Spleen (tissue), 7 donors: ENCODE data around the gene C4orf50.

Experiments used
- CTCF ChIP-seq, 11 experiments: fragments of 200-600 bp in 7 of 11; fragments of 450-650 bp in 4 of 11; sonication (generic) in 4 of 11; IDR thresholded peaks in 8 of 11; conservative IDR thresholded peaks in 3 of 11; 1 replicate in 7 of 11; 2 replicates in 4 of 11; pipeline versions ENCODE4 v1.4.0 to v1.8.0; 2016 to 2021; ENCODE audit warnings: antibody characterized with exemption in 11 of 11, inconsistent platforms in 4 of 11, mild to moderate bottlenecking in 1 of 11
- POLR2A ChIP-seq, 3 donors: fragments of 450-650 bp; IDR thresholded peaks; one replicate each; pipeline ENCODE4 v1.5.1; 2017; ENCODE audit warnings: antibody characterized with exemption in 3 of 3, mild to moderate bottlenecking in 1 of 3
- donor health status: DM: no; HTN: no; CAD: no; lungs with moderate emphysema.
- donor health status: DM: no; HTN: no; CAD: no.
- donor health status: DM: no; HTN: no; CAD: no.

GRCh38 chr4:5922556-5922955 is 95.7 kb downstream of the C4orf50 start:
- no peak for TF ChIP-seq POLR2A (IDR thresholded peaks at IDR 0.05)
- no peak for TF ChIP-seq CTCF (IDR thresholded peaks at IDR 0.05 in 8 of 11, conservative IDR thresholded peaks at IDR 0.05 in 3 of 11)
